Lower leg skin (tissue), 4 donors: ENCODE data around the gene CLMP. TPM values are rescaled to one million over a fixed set of nuclear protein-coding genes. Genes with fewer than 3 reads are reported as not detected.

Experiments
- DNase-seq, 2 donors: peaks; one replicate each; pipeline ENCODE4 v3.0.0-alpha.2; 2019; ENCODE audit warnings: low spot score in 2 of 2
- H3K4me3 ChIP-seq: fragments of 200-600 bp; sonication (generic); 2 replicates; pipeline ENCODE4 v1.5.1; 2017; ENCODE audit warnings: mild to moderate bottlenecking, low read depth; ENCODE audit not compliant: poor library complexity, severe bottlenecking
- CTCF ChIP-seq, 3 donors: fragments of 450-650 bp; IDR thresholded peaks; one replicate each; pipeline ENCODE4 v1.5.1; 2016; ENCODE audit warnings: antibody characterized with exemption in 3 of 3, mild to moderate bottlenecking in 3 of 3, moderate library complexity in 2 of 3
- POLR2A ChIP-seq, 2 donors: fragments of 450-650 bp; IDR thresholded peaks; one replicate each; pipeline ENCODE4 v1.6.1; 2016 to 2017; ENCODE audit warnings: antibody characterized with exemption in 2 of 2, mild to moderate bottlenecking in 1 of 2, moderate library complexity in 1 of 2
- WGBS, 2 donors: methylation state at CpG; one replicate each; pipeline ENCODE4 v1.1.5; 2018; 5-methylcytosine and 5-hydroxymethylcytosine counted together
- intact Hi-C: fragments of 100-400 bp; cut with DNase I; formaldehyde crosslinking; loops from one replicate; pipeline ENCODE4 v1.15.0; 2023; ENCODE audit warnings: low total_unique reads
- total RNA-seq, 4 donors: library from RNA; depleted of rRNA; stranded (reverse); fragments of >200 nt; gene quantifications; one replicate each; pipeline ENCODE4 v1.1.0, GENCODE V29; 2016

The CLMP gene
- total RNA-seq, 4 donors from 2014 or later = 7.6 to 27.0 (median 17.7) TPM

GRCh38 chr11:123168241-123168640 is 26.8 kb downstream of the CLMP start:
- DNase-seq = peak in 1 of 2 donors; percentile 18
- intact Hi-C loops = no loop called here
- no peak for TF ChIP-seq CTCF (IDR thresholded peaks at IDR 0.05)
- no peak for TF ChIP-seq POLR2A (IDR thresholded peaks at IDR 0.05)
- 78 to 87% methylated on average over 5 of the region's 5 CpGs for WGBS, 2 donors
- H3K4me3 ChIP-seq = no peak overlapping the region

- DNase-seq = no peak
- TF ChIP-seq CTCF (IDR thresholded peaks at IDR 0.05) (no peak), POLR2A (IDR thresholded peaks at IDR 0.05) (no peak)
- intact Hi-C loops = no loop called here
- no peak overlapping the region for H3K4me3 ChIP-seq
- WGBS, 2 donors = 45 to 51% methylated on average over 10 of the region's 10 CpGs
Measured at GRCh38 chr11:123166071-123166559, 28.9 kb downstream of the CLMP start.

GRCh38 chr11:123164732-123165450 is 30.2 kb downstream of the CLMP start:
- 94 to 95% methylated on average over 7 of the region's 7 CpGs for WGBS, 2 donors
- no peak for DNase-seq
- TF ChIP-seq CTCF (IDR thresholded peaks at IDR 0.05) (no peak), POLR2A (IDR thresholded peaks at IDR 0.05) (no peak)

GRCh38 chr11:123163621-123164020 is 31.4 kb downstream of the CLMP start:
- TF ChIP-seq CTCF (IDR thresholded peaks at IDR 0.05) = no peak
- TF ChIP-seq POLR2A (IDR thresholded peaks at IDR 0.05) = no peak
- DNase-seq = no peak
- no peak overlapping the region for H3K4me3 ChIP-seq
- intact Hi-C loops = no loop called here
- 92 to 97% methylated on average over 4 of the region's 4 CpGs for WGBS, 2 donors

More at GRCh38 chr11:123164732-123165450, 30.2 kb downstream of the CLMP start:
- no peak overlapping the region for H3K4me3 ChIP-seq
- intact Hi-C loops = no loop called here

- intact Hi-C loops = no loop called here
- no peak for DNase-seq
- 60 to 66% methylated on average over 8 of the region's 8 CpGs for WGBS, 2 donors
- H3K4me3 ChIP-seq = no peak overlapping the region
- TF ChIP-seq CTCF (IDR thresholded peaks at IDR 0.05) = no peak
- TF ChIP-seq POLR2A (IDR thresholded peaks at IDR 0.05) = no peak
Measured at GRCh38 chr11:123161376-123162030, 33.5 kb downstream of the CLMP start.
